ENCODE measurements around the gene ARPP21.

- TF ChIP-seq CTCF (conservative IDR thresholded peaks at IDR 0.05; ENCODE audit: low read depth, low read length) (no peak), EZH2 (IDR thresholded peaks at IDR 0.05; ENCODE audit: low read length, unreplicated experiment) (no peak), EZH2phosphoT487 (IDR thresholded peaks at IDR 0.05; ENCODE audit: borderline replicate concordance, low read length) (no peak)
Observed at GRCh38 chr3:35737080-35737479, 97.8 kb downstream of the ARPP21 start.
